Vagina (tissue), 2 donors: ENCODE results near the gene RIPOR1. TPM values are rescaled to one million over a fixed set of nuclear protein-coding genes. Genes with fewer than 3 reads are reported as not detected.
A peak's percentile ranks its signal among the peaks of the same experiment; 100 is the strongest.

Experiments used
- DNase-seq, 2 donors: peaks; one replicate each; pipeline ENCODE4 v3.0.0-alpha.2; 2017; ENCODE audit errors: extremely low spot score in 2 of 2
- H3K27ac ChIP-seq: fragments of 200-600 bp; sonication (generic); one replicate; pipeline ENCODE4 v1.5.1; 2019
- H3K27me3 ChIP-seq: fragments of 200-600 bp; sonication (generic); one replicate; pipeline ENCODE4 v1.5.1; 2019
- H3K36me3 ChIP-seq, 2 donors: fragments of 200-600 bp; sonication (generic); one replicate each; pipeline ENCODE4 v1.5.1; 2017 to 2019
- H3K4me1 ChIP-seq: fragments of 200-600 bp; sonication (generic); one replicate; pipeline ENCODE4 v1.5.1; 2019
- H3K4me3 ChIP-seq, 2 donors: fragments of 200-600 bp; sonication (generic); 1 replicate in 1 of 2; 2 replicates in 1 of 2; pipeline ENCODE4 v1.5.1; 2016 to 2019
- H3K9me3 ChIP-seq: fragments of 200-600 bp; sonication (generic); one replicate; pipeline ENCODE4 v1.5.1; 2019
- CTCF ChIP-seq, 3 experiments: fragments of 450-650 bp in 2 of 3; fragments of 200-600 bp in 1 of 3; sonication (generic) in 1 of 3; IDR thresholded peaks; one replicate each; pipeline ENCODE4 v1.5.1; 2017 to 2019; ENCODE audit warnings: antibody characterized with exemption in 3 of 3, mild to moderate bottlenecking in 2 of 3, moderate library complexity in 2 of 3
- POLR2A ChIP-seq, 2 donors: fragments of 450-650 bp; IDR thresholded peaks; one replicate each; pipeline ENCODE4 v1.6.1; 2017; ENCODE audit warnings: antibody characterized with exemption in 2 of 2, mild to moderate bottlenecking in 2 of 2, moderate library complexity in 2 of 2
- POLR2AphosphoS5 ChIP-seq, 2 donors: sonication (generic); formaldehyde crosslinking; IDR thresholded peaks; one replicate each; pipeline ENCODE4 v1.9.0; 2017; ENCODE audit warnings: antibody characterized with exemption in 2 of 2, mild to moderate bottlenecking in 2 of 2, low read depth in 1 of 2; ENCODE audit not compliant: insufficient read depth in 1 of 2
- intact Hi-C: fragments of 100-400 bp; cut with DNase I; formaldehyde crosslinking; loops from one replicate; pipeline ENCODE4 v1.15.1; 2023
- total RNA-seq: library from RNA; depleted of rRNA; stranded (reverse); fragments of >200 nt; gene quantifications from one replicate; pipeline ENCODE4 v1.2.3, GENCODE V29; 2016

Gene RIPOR1
- total RNA-seq, 1 donor from 2014 or later: 54.8 TPM

DNA sequence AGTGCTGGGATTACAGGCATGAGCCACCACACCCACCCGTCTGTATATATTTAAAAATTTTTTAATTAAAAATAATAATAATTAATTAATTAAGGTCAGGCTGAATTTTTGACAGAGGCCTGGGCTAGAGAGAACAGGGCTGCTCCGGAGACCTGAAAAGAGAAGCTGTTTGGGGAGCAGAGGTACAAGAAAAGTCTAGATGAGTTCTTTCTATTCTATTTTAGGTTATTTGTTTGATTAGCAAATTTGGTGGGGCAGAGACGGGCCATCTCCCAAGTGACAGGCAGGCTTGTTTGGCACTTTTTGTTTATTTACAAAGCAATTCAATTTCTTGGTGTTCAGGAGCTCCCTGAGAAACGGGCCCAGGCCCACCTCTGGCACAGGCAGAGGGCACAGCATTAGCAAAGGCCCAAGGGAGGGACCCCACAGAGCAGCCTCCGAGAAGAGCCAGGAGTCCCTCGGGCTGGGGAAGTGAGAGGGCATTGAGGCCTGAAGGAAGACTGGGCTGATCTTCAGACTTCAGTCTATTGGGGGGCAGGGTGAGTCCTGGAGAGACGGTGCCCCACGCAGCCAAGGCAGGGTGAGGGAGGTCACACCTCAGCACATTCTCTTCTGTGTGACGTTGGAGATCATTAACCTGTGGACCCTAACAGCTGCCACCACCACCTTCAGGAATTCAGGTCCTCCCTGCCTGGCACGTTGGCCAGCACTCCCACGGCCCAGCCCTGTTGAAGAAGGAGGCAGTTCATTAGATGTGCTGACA lies 10.8 kb upstream of the RIPOR1 start:
- Histone ChIP-seq H3K27me3 (no peaks in the 10 kb centered on the region), H3K9me3 (no peaks in the 10 kb centered on the region), H3K4me3 (no peak overlapping the region), H3K27ac (no peak overlapping the region), H3K36me3 (no peaks in the 10 kb centered on the region), H3K4me1 (peaks cover 16% of the 10 kb centered on the region)
- DNase-seq: no peak
- no peak for TF ChIP-seq POLR2A (IDR thresholded peaks at IDR 0.05)
- no peak for TF ChIP-seq CTCF (IDR thresholded peaks at IDR 0.05)
- TF ChIP-seq POLR2AphosphoS5 (IDR thresholded peaks at IDR 0.05; ENCODE audit: insufficient read depth in 1 of 2, low read depth in 1 of 2): no peak
- intact Hi-C loops: no loop called here

DNA sequence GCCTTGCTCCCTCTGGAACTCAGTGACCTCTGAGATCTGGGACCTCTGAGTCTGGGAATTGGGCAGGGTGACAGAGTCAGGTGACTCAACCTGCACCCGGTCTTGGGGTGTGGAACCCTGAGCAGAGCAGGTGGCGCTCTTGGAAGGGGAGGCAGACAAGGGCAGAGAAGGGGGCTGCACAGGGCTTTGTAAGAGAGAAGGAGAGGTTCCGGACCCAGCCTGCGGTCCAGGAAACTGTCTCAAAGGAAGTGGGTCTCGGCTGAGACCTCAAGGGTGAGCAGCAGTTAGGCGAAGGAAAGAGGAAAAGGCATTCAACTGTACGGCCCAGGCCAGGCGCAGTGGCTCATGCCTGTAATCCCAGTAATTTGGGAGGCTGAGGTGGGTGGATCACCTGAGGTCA lies 10.0 kb upstream of the RIPOR1 start:
- no peaks in the 10 kb centered on the region for H3K36me3 ChIP-seq
- H3K4me1 ChIP-seq: peaks cover 16% of the 10 kb centered on the region
- TF ChIP-seq POLR2AphosphoS5 (IDR thresholded peaks at IDR 0.05; ENCODE audit: insufficient read depth in 1 of 2, low read depth in 1 of 2) (no peak), POLR2A (IDR thresholded peaks at IDR 0.05) (no peak)
- intact Hi-C loops: no loop called here
- no peak overlapping the region for H3K27ac ChIP-seq
- DNase-seq: no peak
- H3K27me3 ChIP-seq: no peaks in the 10 kb centered on the region
- H3K9me3 ChIP-seq: no peaks in the 10 kb centered on the region
- no peak overlapping the region for H3K4me3 ChIP-seq

DNA sequence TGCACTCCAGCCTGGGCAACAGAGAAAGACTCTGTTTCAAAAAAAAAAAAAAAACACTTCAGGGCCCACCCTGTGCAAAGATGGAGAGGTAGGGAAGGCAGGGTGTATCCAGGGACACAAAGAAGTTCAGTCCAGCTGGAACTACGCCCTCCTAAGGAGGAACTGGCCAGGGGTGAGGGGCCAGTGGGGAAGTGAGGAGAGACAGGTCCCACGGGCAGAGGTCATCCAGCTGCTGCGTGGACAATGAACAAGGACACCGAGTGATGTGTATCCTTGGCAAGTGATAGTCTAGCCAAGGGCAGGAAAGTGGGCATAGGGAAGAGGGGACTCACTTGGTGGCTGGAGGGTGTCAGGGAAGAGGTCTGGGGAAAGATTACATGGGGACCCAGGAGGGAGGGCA lies 9.4 kb upstream of the RIPOR1 start:
- intact Hi-C loops: no loop called here
- H3K27ac ChIP-seq: no peak overlapping the region
- no peak for DNase-seq
- no peaks in the 10 kb centered on the region for H3K27me3 ChIP-seq
- no peak overlapping the region for H3K4me3 ChIP-seq
- H3K36me3 ChIP-seq: no peaks in the 10 kb centered on the region
- H3K9me3 ChIP-seq: no peaks in the 10 kb centered on the region
- H3K4me1 ChIP-seq: peaks cover 14% of the 10 kb centered on the region
- TF ChIP-seq POLR2AphosphoS5 (IDR thresholded peaks at IDR 0.05; ENCODE audit: insufficient read depth in 1 of 2, low read depth in 1 of 2) (no peak), CTCF (IDR thresholded peaks at IDR 0.05) (no peak), POLR2A (IDR thresholded peaks at IDR 0.05) (no peak)

- Histone ChIP-seq H3K36me3 (no peaks in the 10 kb centered on the region), H3K4me1 (peaks cover 8% of the 10 kb centered on the region), H3K27me3 (no peaks in the 10 kb centered on the region), H3K27ac (peak overlapping the region; percentile 98), H3K9me3 (no peaks in the 10 kb centered on the region), H3K4me3 (peak overlapping the region; percentile 45 to 55)
- peak; percentile 79 to 85 for TF ChIP-seq POLR2AphosphoS5 (IDR thresholded peaks at IDR 0.05; ENCODE audit: insufficient read depth in 1 of 2, low read depth in 1 of 2)
- TF ChIP-seq CTCF (IDR thresholded peaks at IDR 0.05): peak; percentile 79 to 96 (median 86)
- no peak for TF ChIP-seq POLR2A (IDR thresholded peaks at IDR 0.05)
- intact Hi-C loops: loop anchor here (2.0 kb wide), 1 partner anchor 148 kb away; no protein-coding TSS in a partner anchor
- peak in 1 of 2 donors; percentile 94 for DNase-seq
Measured at GRCh38 chr16:67521095-67521804, 7.4 kb upstream of the RIPOR1 start.

GRCh38 chr16:67525176-67525860 lies 3.3 kb upstream of the RIPOR1 start:
- Histone ChIP-seq H3K4me1 (peaks cover 30% of the 10 kb centered on the region), H3K9me3 (no peaks in the 10 kb centered on the region), H3K27ac (no peak overlapping the region), H3K4me3 (no peak overlapping the region), H3K36me3 (no peaks in the 10 kb centered on the region), H3K27me3 (no peaks in the 10 kb centered on the region)
- intact Hi-C loops: no loop called here
- TF ChIP-seq POLR2AphosphoS5 (IDR thresholded peaks at IDR 0.05; ENCODE audit: insufficient read depth in 1 of 2, low read depth in 1 of 2) (no peak), POLR2A (IDR thresholded peaks at IDR 0.05) (no peak), CTCF (IDR thresholded peaks at IDR 0.05) (no peak)
- no peak for DNase-seq
